IMR-90 (cell line): ENCODE results near the gene MAP1LC3A. TPM values are rescaled to one million over a fixed set of nuclear protein-coding genes. Genes with fewer than 3 reads are reported as not detected.

Experiments
- ATAC-seq: fragments of 200-7000 bp; cut with Tn5 transposase; 2 replicates; pipeline ENCODE4 v1.9.1; 2020; ENCODE audit warnings: low read depth, mild to moderate bottlenecking, moderate library complexity
- BruUV-seq: library from RNA; stranded (reverse); fragments of 400-500 nt; replicated peaks from 2 replicates; lab custom pipeline; 2021; lab: Mats Ljungman, UMichigan
- CTCF ChIA-PET: fragments of 300-600 bp; formaldehyde crosslinking; extraction: SDS; loops from one replicate; lab custom pipeline; 2021; ENCODE audit warnings: antibody characterized with exemption; lab: Yijun Ruan, JAX
- POLR2A ChIA-PET: fragments of 300-600 bp; sonication (Branson Sonifier 250); formaldehyde crosslinking; loops from one replicate; lab custom pipeline; 2022; ENCODE audit warnings: antibody characterized with exemption; ENCODE audit not compliant: unreplicated experiment; lab: Charles Lee
- DNase-seq: peaks from one replicate; pipeline ENCODE4 v3.0.0; 2013
- H2AFZ ChIP-seq: replicated peaks from 2 replicates; pipeline ENCODE3; 2013; ENCODE audit warnings: low read length, mild to moderate bottlenecking; ENCODE audit not compliant: poor library complexity
- H2AK5ac ChIP-seq: 2 replicates; pipeline ENCODE4 v1.6.1; 2013; ENCODE audit warnings: low read depth, low read length, inconsistent platforms
- H2AK9ac ChIP-seq: replicated peaks from 2 replicates; pipeline ENCODE3; 2013; ENCODE audit warnings: mild to moderate bottlenecking, low read depth, low read length, moderate library complexity; ENCODE audit not compliant: poor library complexity
- H2BK120ac ChIP-seq: 2 replicates; pipeline ENCODE4 v1.6.1; 2013; ENCODE audit warnings: low read depth, low read length, inconsistent platforms
- H2BK15ac ChIP-seq: 3 replicates; pipeline ENCODE4 v1.6.1; 2013; ENCODE audit warnings: low read depth, low read length, inconsistent platforms
- H2BK20ac ChIP-seq: 2 replicates; pipeline ENCODE4 v1.6.1; 2013; ENCODE audit warnings: low read depth, mild to moderate bottlenecking, inconsistent platforms, low read length, moderate library complexity
- H2BK5ac ChIP-seq: 2 replicates; pipeline ENCODE4 v1.6.1; 2013; ENCODE audit warnings: mild to moderate bottlenecking, low read depth, low read length, inconsistent platforms; ENCODE audit not compliant: poor library complexity, severe bottlenecking
- H3K14ac ChIP-seq: replicated peaks from 2 replicates; pipeline ENCODE4 v1.6.1; 2013; ENCODE audit warnings: low read depth, low read length, inconsistent platforms
- H3K18ac ChIP-seq: 2 replicates; pipeline ENCODE4 v1.6.1; 2013; ENCODE audit warnings: low read depth, low read length, control low read depth
- H3K23ac ChIP-seq: 2 replicates; pipeline ENCODE4 v1.6.1; 2013; ENCODE audit warnings: low read depth, low read length, inconsistent platforms
- H3K27ac ChIP-seq: 2 replicates; pipeline ENCODE4 v1.5.1; 2013; ENCODE audit warnings: mild to moderate bottlenecking, control low read depth, low read length; ENCODE audit not compliant: insufficient read depth
- H3K27me3 ChIP-seq: 2 replicates; pipeline ENCODE4 v1.6.1; 2013; ENCODE audit warnings: low read length; ENCODE audit not compliant: control insufficient read depth, insufficient read depth
- H3K36me3 ChIP-seq: 2 replicates; pipeline ENCODE4 v1.6.1; 2013; ENCODE audit warnings: low read length, mixed read lengths; ENCODE audit not compliant: control insufficient read depth, insufficient read depth
- H3K4ac ChIP-seq: 2 replicates; pipeline ENCODE4 v1.6.1; 2013; ENCODE audit warnings: low read depth, low read length, inconsistent platforms
- H3K4me1 ChIP-seq: 2 replicates; pipeline ENCODE4 v1.6.1; 2013; ENCODE audit warnings: low read length, mixed read lengths; ENCODE audit not compliant: control insufficient read depth, insufficient read depth
- H3K4me2 ChIP-seq: 2 replicates; pipeline ENCODE4 v1.6.1; 2013; ENCODE audit warnings: low read depth, mild to moderate bottlenecking, control low read depth, low read length, moderate library complexity
- H3K4me3 ChIP-seq: 2 replicates; pipeline ENCODE4 v1.5.1; 2013; ENCODE audit warnings: low read depth, mild to moderate bottlenecking, control low read depth, low read length, moderate library complexity; ENCODE audit not compliant: insufficient read depth
- H3K56ac ChIP-seq: 2 replicates; pipeline ENCODE4 v1.6.1; 2013; ENCODE audit warnings: low read length, inconsistent platforms; ENCODE audit not compliant: insufficient read depth; ENCODE audit errors: extremely low read depth
- H3K79me1 ChIP-seq, 2 experiments: 2 replicates each; pipeline ENCODE4 v1.6.1; 2013; ENCODE audit warnings: low read length in 2 of 2, inconsistent platforms in 1 of 2, low read depth in 1 of 2
- H3K9ac ChIP-seq: 2 replicates; pipeline ENCODE4 v1.6.1; 2013; ENCODE audit warnings: low read depth, low read length, control low read depth
- H3K9me1 ChIP-seq: 2 replicates; pipeline ENCODE4 v1.6.1; 2013; ENCODE audit warnings: low read length, inconsistent platforms; ENCODE audit not compliant: insufficient read depth
- H3K9me3 ChIP-seq: 2 replicates; pipeline ENCODE4 v1.6.1; 2013; ENCODE audit warnings: low read length; ENCODE audit not compliant: control insufficient read depth, insufficient read depth
- H4K20me1 ChIP-seq: 2 replicates; pipeline ENCODE4 v1.6.1; 2013; ENCODE audit warnings: low read length, inconsistent platforms; ENCODE audit not compliant: insufficient read depth
- H4K5ac ChIP-seq: 2 replicates; pipeline ENCODE4 v1.6.1; 2013; ENCODE audit warnings: mild to moderate bottlenecking, low read depth, low read length, control low read depth
- H4K8ac ChIP-seq, 2 experiments: 2 replicates each; pipeline ENCODE4 v1.6.1; 2013; ENCODE audit warnings: low read depth in 2 of 2, low read length in 2 of 2, control low read depth in 1 of 2, inconsistent platforms in 1 of 2
- H4K91ac ChIP-seq: 2 replicates; pipeline ENCODE4 v1.6.1; 2013; ENCODE audit warnings: low read depth, low read length, inconsistent platforms; ENCODE audit not compliant: insufficient read depth
- CEBPB ChIP-seq: IDR thresholded peaks from 2 replicates; pipeline ENCODE4 v1.6.1; 2012; ENCODE audit warnings: low read depth, low read length, improper control_type of control experiment
- RAD21 ChIP-seq: IDR thresholded peaks from 2 replicates; pipeline ENCODE4 v1.6.1; 2012; ENCODE audit warnings: low read length, improper control_type of control experiment
- WGBS, 2 experiments: methylation state at CpG; one replicate each; pipeline versions ENCODE4 v1.1.5 to v1.1.7; 2013; ENCODE audit warnings: missing lambda C conversion rate in 2 of 2; ENCODE audit not compliant: insufficient read length in 1 of 2; ENCODE audit errors: extremely low coverage in 2 of 2; 5-methylcytosine and 5-hydroxymethylcytosine counted together
- dilution Hi-C: fragments of 300-500 bp; cut with HindIII; formaldehyde crosslinking; loops from one replicate; pipeline ENCODE4 v1.14.3; 2018; ENCODE audit warnings: low sequenced_read_pairs; ENCODE audit not compliant: unreplicated experiment
- in situ Hi-C: fragments of 300-500 bp; cut with MboI; formaldehyde crosslinking; loops from 3 replicates; pipeline ENCODE4 v1.14.3; 2019; ENCODE audit warnings: low sequenced_read_pairs, inconsistent platforms, mixed read lengths
- intact Hi-C: fragments of 100-400 bp; cut with micrococcal nuclease; formaldehyde crosslinking; loops from 2 replicates; pipeline ENCODE4 v1.10.0; 2022
- polyA plus RNA-seq, 3 experiments: library from polyadenylated mRNA; depleted of rRNA; stranded (reverse); fragments of >200 nt; gene quantifications; 2 replicates each; pipeline ENCODE4 v1.2.3, GENCODE V29; 2012; ENCODE audit warnings: low replicate concordance in 1 of 3
- total RNA-seq: library from RNA; depleted of rRNA; stranded (reverse); fragments of >200 nt; gene quantifications from 2 replicates; pipeline ENCODE4 v1.2.3, GENCODE V29; 2012

MAP1LC3A gene
- total and polyA plus RNA-seq, 2 of the 4 experiments (the other 2 are of a cell fraction) = 10.0 to 39.7 TPM

GRCh38 chr20:34559311-34560140 lies 1.0 kb downstream of the MAP1LC3A start:
- TF ChIP-seq RAD21 = no peak
- no peak for TF ChIP-seq CEBPB
- no peak overlapping the region for H3K18ac ChIP-seq
- H2BK5ac ChIP-seq = no peak overlapping the region
- 0 out of 2 replicates have a peak overlapping the region, but pooled peaks have one; percentile 39 for H3K9ac ChIP-seq
- no peaks in the 10 kb centered on the region for H3K27me3 ChIP-seq
- no peak overlapping the region for H4K91ac ChIP-seq
- H2AK5ac ChIP-seq = peak overlapping the region; percentile 80; the same call in 1 of the 2 replicates
- DNase-seq = no peak
- intact Hi-C loops = loop anchor here (5.0 kb wide), 1 partner anchor 143 kb away; the partner anchor contains the start of gene TP53INP2
- no peak overlapping the region for H3K56ac ChIP-seq
- dilution Hi-C loops = no loop called here
- in situ Hi-C loops = no loop called here
- H3K9me1 ChIP-seq = 0 out of 2 replicates have a peak, but pooled peaks cover 3% of the 10 kb centered on the region
- 62% methylated on average over 14 of the region's 43 CpGs; no CpG with 5 or more reads in 1 of the 2 experiments for WGBS, 2 experiments
- H2BK15ac ChIP-seq = no peak overlapping the region
- H4K5ac ChIP-seq = no peak overlapping the region
- ATAC-seq = peak; percentile 1; the same call in 1 of the 2 replicates
- no peak overlapping the region for H3K27ac ChIP-seq
- no peaks in the 10 kb centered on the region for H4K20me1 ChIP-seq
- no peak overlapping the region for H2BK20ac ChIP-seq
- H2AK9ac ChIP-seq = peak overlapping the region; percentile 68
- H2BK120ac ChIP-seq = no peak overlapping the region
- H3K4me3 ChIP-seq = peak overlapping the region; percentile 76
- peaks cover 2% of the 10 kb centered on the region; the same call in 1 of the 2 replicates for H3K4me1 ChIP-seq
- H3K79me1 ChIP-seq = peaks cover 0 to 13% of the 10 kb centered on the region in 2 experiments; a peak in 2 of 4 replicates
- no peaks in the 10 kb centered on the region for H3K9me3 ChIP-seq
- H4K8ac ChIP-seq = peak overlapping the region in 1 of 2 experiments; percentile 46; a peak in 2 of 4 replicates
- BruUV-seq = no TSS peak
- ChIA-PET CTCF (no interaction called here), POLR2A (no interaction called here)
- H2AFZ ChIP-seq = peak overlapping the region; percentile 96
- H3K36me3 ChIP-seq = peaks cover 3% of the 10 kb centered on the region; the same call in 1 of the 2 replicates
- no peak overlapping the region for H3K4ac ChIP-seq
- H3K23ac ChIP-seq = no peak overlapping the region
- peak overlapping the region; percentile 74 for H3K4me2 ChIP-seq
- H3K14ac ChIP-seq = peak overlapping the region; percentile 74
